Renal pelvis (tissue), 12 donors: ENCODE data around the gene UBE2C. TPM values are rescaled to one million over a fixed set of nuclear protein-coding genes. Genes with fewer than 3 reads are reported as not detected.
"Not testable (repeated sequence)": the region's sequence is repeated elsewhere in the genome, so short reads cannot be mapped to it uniquely, and the experiment has no call there.

Experiments used
- DNase-seq: peaks from one replicate; pipeline ENCODE4 v3.0.0-alpha.2; 2013
- long read RNA-seq, 16 experiments: transcript quantifications; one replicate each; lab custom pipeline, GENCODE V29; 2026
- polyA plus RNA-seq, 3 donors: library from polyadenylated mRNA; unstranded; fragments of 120-200 nt; gene quantifications; one replicate each; pipeline ENCODE4 v1.2.1, GENCODE V29; 2013; ENCODE audit not compliant: insufficient read length in 3 of 3

The UBE2C gene
- polyA plus RNA-seq = 10 to 100 TPM; 60.5 to 78.8 (median 73.0) TPM
- long read RNA-seq, donor 1, transcript UBE2C-204 (6 exons, 850 nt) = major isoform, 42 of 52 reads
- long read RNA-seq, donor 1, partial matches to known transcripts = 6 of 52 reads
- long read RNA-seq, donor 1, other reads (novel, unspliced or antisense) = 0 of 52 reads
- long read RNA-seq, donor 2, transcript UBE2C-204 (6 exons, 850 nt) = major isoform, 71 of 79 reads
- long read RNA-seq, donor 2, partial matches to known transcripts = 5 of 79 reads
- long read RNA-seq, donor 2, other reads (novel, unspliced or antisense) = 0 of 79 reads
- long read RNA-seq, donor 3, transcript UBE2C-204 (6 exons, 850 nt) = major isoform, 43 of 66 reads
- long read RNA-seq, donor 3, partial matches to known transcripts = 23 of 66 reads
- long read RNA-seq, donor 3, other reads (novel, unspliced or antisense) = 0 of 66 reads
- long read RNA-seq, donor 4, transcript UBE2C-204 (6 exons, 850 nt) = major isoform, 56 of 59 reads
- long read RNA-seq, donor 4, partial matches to known transcripts = 0 of 59 reads
- long read RNA-seq, donor 4, other reads (novel, unspliced or antisense) = 0 of 59 reads
- long read RNA-seq, donor 5, transcript UBE2C-204 (6 exons, 850 nt) = major isoform, 32 of 33 reads
- long read RNA-seq, donor 5, partial matches to known transcripts = 0 of 33 reads
- long read RNA-seq, donor 5, other reads (novel, unspliced or antisense) = 0 of 33 reads
- long read RNA-seq, donor 6, transcript UBE2C-204 (6 exons, 850 nt) = major isoform, 30 of 33 reads
- long read RNA-seq, donor 6, partial matches to known transcripts = 0 of 33 reads
- long read RNA-seq, donor 6, other reads (novel, unspliced or antisense) = 0 of 33 reads
- long read RNA-seq, donor 7, transcript UBE2C-204 (6 exons, 850 nt) = major isoform, 40 of 69 reads
- long read RNA-seq, donor 7, partial matches to known transcripts = 25 of 69 reads
- long read RNA-seq, donor 7, other reads (novel, unspliced or antisense) = 0 of 69 reads
- long read RNA-seq, donor 8, transcript UBE2C-204 (6 exons, 850 nt) = major isoform, 22 of 24 reads
- long read RNA-seq, donor 8, partial matches to known transcripts = 0 of 24 reads
- long read RNA-seq, donor 8, other reads (novel, unspliced or antisense) = 0 of 24 reads
- long read RNA-seq, donor 9, transcript UBE2C-204 (6 exons, 850 nt) = major isoform, 48 of 54 reads
- long read RNA-seq, donor 9, partial matches to known transcripts = 5 of 54 reads
- long read RNA-seq, donor 9, other reads (novel, unspliced or antisense) = 0 of 54 reads
- long read RNA-seq, donor 10, transcript UBE2C-204 (6 exons, 850 nt) = major isoform, 35 of 62 reads
- long read RNA-seq, donor 10, partial matches to known transcripts = 22 of 62 reads
- long read RNA-seq, donor 10, other reads (novel, unspliced or antisense) = 0 of 62 reads
- long read RNA-seq, donor 11, transcript UBE2C-204 (6 exons, 850 nt) = major isoform, 20 of 38 reads
- long read RNA-seq, donor 11, partial matches to known transcripts = 15 of 38 reads
- long read RNA-seq, donor 11, other reads (novel, unspliced or antisense) = 0 of 38 reads
- long read RNA-seq, donor 12, transcript UBE2C-204 (6 exons, 850 nt) = major isoform, 51 of 58 reads
- long read RNA-seq, donor 12, partial matches to known transcripts = 0 of 58 reads
- long read RNA-seq, donor 12, other reads (novel, unspliced or antisense) = 0 of 58 reads
- long read RNA-seq, donor 13, transcript UBE2C-204 (6 exons, 850 nt) = major isoform, 19 of 31 reads
- long read RNA-seq, donor 13, partial matches to known transcripts = 10 of 31 reads
- long read RNA-seq, donor 13, other reads (novel, unspliced or antisense) = 0 of 31 reads
- long read RNA-seq, donor 14, transcript UBE2C-204 (6 exons, 850 nt) = major isoform, 67 of 128 reads
- long read RNA-seq, donor 14, partial matches to known transcripts = 46 of 128 reads
- long read RNA-seq, donor 14, other reads (novel, unspliced or antisense) = 8 of 128 reads
- long read RNA-seq, donor 15, transcript UBE2C-204 (6 exons, 850 nt) = major isoform, 37 of 58 reads
- long read RNA-seq, donor 15, partial matches to known transcripts = 10 of 58 reads
- long read RNA-seq, donor 15, other reads (novel, unspliced or antisense) = 8 of 58 reads
- long read RNA-seq, donor 16, transcript UBE2C-204 (6 exons, 850 nt) = major isoform, 49 of 59 reads
- long read RNA-seq, donor 16, partial matches to known transcripts = 8 of 59 reads
- long read RNA-seq, donor 16, other reads (novel, unspliced or antisense) = 0 of 59 reads

DNA sequence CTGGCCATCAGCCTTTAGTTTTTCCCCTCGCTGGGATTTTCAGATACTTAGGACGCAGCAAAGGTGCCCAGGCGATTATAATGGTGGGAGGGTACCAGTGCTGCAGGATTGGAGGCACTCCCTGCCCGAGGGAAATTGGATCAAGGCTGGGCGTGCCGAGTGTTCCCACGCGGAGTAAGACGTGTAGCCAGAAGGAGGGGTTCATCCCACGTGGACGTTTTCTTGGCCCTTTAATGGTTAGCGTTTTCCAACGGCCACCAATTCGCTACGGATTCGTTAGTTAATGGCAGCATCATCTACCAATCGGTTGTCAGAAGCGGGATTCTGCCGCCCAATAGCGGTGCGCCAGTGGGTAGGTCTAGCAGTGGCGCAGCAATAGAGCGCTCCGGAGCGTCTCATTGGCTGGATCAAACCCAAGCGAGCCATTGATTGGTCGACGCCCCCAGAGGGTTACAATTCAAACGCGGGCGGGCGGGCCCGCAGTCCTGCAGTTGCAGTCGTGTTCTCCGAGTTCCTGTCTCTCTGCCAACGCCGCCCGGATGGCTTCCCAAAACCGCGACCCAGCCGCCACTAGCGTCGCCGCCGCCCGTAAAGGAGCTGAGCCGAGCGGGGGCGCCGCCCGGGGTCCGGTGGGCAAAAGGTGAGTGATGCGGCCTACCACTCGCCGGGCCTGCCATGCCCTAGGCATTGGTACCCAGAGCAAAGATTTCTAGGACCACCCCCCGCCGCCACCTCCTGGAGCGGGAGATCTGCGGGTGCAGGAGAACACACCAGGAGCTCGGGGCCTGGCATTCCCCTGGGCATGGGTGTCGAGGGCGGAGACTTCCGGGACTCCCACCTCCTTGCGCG, at the start of gene UBE2C:
Gene UBE2C, plus strand, starts transcription at position 488 of the 849 bp plus-strand sequence. Its CDS starts 52 bp downstream, at position 540.
- peak; percentile 99 for DNase-seq

GRCh38 chr20:45764618-45765282, 47.7 kb upstream of the UBE2C start:
- not testable (repeated sequence) for DNase-seq

DNA sequence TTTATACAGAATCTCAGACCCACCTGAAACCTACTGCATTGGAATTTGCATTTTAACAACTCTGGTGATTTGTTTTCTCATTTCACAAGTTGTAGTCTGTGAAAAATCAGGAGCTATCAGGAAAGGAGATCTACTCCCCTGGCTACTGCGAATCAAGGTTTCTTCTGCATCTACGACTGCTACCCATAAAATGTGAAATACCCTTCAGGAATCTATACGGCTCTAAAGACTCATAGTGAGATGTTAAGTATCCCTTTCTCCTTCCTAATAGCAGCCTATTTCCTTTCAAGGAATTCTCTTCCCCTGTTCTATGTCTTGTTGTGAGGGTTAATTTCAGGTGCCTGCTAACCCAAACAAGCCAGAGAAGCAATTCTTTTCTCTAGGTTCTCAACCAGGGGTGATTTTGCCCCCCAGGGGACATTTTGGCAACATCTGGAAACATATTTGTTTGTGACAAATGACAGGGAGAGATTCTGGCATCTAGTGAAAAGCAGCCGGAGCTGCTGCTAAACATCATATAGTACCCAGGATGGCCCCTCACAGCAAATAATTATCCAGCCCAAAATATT, 47.1 kb upstream of the UBE2C start:
- DNase-seq = no peak

DNA sequence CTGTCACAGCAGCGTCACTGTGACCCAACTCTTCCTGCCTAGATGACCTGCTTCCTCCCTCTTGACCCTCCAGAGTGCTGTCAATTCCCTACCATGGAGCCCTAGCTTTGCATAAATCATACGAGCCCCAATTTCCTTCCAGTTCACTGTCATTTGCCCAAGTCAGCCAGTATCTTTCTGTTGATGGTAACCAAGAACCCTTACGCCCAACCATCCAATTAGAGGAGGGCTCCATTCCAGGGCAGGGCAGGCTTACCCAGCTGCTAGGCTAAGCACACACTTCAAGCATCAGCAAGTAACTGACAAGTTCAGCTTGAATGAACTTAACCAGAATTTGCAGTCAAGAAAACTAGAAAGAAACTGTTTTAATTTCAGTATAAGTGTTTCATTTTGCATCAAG, 46.5 kb upstream of the UBE2C start:
- DNase-seq = no peak

DNA sequence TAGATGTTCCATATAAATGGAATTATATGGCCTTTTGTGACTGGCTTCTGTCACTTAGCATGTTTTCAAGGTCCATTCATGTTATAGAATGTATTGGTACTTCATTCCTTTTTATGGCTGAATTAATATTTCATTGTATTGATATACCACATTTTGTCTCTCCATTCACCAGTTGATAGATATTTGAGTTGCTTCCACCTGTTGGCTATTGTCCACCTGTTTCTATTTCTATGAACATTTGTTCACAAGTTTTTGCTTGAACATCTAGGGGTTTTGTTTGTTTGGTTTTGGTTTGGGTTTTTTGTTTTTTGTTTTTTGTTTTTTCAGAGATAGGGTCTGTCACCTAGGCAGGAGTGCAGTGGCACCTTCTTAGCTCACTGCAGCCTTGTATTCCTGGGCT, 44.0 kb upstream of the UBE2C start:
- no peak for DNase-seq

- peak; percentile 80 for DNase-seq
Observed at GRCh38 chr20:45771182-45771759, 41.2 kb upstream of the UBE2C start.

- DNase-seq = no peak
Observed at GRCh38 chr20:45772693-45773092, 39.8 kb upstream of the UBE2C start.

- no peak for DNase-seq
Observed at GRCh38 chr20:45774945-45775344, 37.5 kb upstream of the UBE2C start.

DNA sequence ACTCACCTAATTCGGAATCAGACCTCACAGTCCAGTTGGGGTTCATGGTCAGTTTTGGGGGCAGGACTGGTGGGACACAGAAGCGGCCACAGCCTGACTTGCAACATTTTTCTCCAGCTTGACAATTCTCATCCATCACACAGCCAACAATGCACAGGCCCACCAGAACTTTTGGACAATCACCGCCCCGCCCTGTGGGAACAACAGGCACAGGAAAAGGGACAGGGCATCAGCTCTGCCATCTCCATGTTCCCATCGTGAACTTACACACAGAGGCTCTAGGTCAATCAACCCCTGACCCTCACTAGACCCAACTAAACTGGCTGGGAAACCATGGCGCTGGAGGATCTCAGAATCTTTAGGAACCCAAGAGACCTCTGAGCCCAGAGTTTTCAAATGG, 37.0 kb upstream of the UBE2C start:
- DNase-seq = no peak

- DNase-seq = no peak
Observed at GRCh38 chr20:45776931-45777330, 35.5 kb upstream of the UBE2C start.

DNA sequence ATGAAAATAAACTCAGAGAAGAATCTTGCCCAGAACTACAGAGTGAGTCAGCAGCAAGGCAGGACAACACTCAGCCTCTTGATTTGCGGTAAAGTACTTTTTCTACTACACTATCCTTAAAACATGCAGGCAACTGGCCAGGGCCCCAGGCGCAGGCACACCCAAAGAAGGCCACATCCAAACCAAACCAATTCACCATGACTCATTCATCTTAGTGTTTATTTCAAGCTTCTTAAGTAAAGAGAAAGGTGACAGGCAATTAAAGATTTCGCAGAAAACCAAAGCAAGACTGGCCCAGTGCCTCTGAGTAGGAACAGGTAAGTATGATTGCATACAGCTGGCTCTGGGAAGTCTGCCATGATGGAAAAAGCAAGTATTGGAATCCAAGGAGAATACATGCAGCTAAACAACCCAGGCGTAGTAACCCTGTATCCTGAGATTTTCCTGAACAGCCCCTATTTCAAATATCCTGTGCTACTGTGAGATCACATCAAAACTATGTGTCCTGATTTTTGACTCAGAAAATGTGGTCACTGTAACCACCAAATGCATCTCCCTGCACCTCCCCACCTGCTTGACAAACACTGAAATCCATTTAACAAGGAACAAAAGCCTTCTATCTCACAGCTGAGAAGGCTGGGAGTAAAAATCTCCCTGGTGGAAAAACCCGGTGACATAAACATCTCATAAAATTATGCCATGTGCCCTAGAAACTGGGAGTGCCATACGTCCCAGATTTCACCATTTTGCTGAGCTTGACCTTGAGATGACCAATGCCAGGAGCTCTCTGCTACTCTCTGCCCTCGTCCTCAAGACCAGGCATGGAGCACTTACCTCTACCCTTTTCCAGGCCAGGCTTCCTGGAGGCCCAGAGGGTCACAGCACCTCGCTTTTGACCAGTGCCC, 33.2 kb upstream of the UBE2C start:
- DNase-seq = peak; percentile 21

GRCh38 chr20:45780159-45780558, 32.3 kb upstream of the UBE2C start:
- DNase-seq = no peak

- no peak for DNase-seq
Observed at GRCh38 chr20:45781391-45781931, 31.0 kb upstream of the UBE2C start.

- DNase-seq = no peak
Observed at GRCh38 chr20:45782890-45783289, 29.6 kb upstream of the UBE2C start.

DNA sequence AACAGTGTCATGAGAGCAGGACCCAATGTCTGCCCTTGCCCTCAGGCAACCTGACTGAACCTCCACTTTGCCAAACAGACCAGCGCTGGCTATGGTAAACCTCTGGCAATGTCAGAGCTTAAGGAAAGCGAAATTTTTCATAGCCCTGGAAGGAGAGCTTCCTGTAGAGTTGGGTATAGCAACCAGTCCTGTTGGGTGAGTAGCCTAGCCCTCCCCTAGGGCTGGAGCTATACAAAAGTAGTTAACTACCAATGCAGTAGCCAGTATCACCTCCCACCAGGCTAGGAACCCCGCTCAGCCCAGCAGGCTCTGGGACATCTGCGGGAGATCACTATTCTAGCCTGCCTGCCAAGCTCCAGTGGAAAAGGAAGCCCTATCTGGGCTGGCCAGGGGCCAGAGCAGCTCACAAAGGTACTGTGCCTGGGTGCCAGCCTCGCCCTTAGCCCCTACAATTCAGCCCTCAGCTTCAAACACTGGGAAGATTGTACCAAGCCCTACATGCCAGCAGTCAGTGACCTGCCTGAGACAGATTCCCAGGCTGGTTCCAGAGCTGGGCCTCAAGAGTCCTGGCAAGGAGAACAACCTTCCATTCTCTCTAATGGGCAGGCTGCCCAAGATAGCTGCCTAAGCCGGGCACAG, 28.7 kb upstream of the UBE2C start:
- no peak for DNase-seq

DNA sequence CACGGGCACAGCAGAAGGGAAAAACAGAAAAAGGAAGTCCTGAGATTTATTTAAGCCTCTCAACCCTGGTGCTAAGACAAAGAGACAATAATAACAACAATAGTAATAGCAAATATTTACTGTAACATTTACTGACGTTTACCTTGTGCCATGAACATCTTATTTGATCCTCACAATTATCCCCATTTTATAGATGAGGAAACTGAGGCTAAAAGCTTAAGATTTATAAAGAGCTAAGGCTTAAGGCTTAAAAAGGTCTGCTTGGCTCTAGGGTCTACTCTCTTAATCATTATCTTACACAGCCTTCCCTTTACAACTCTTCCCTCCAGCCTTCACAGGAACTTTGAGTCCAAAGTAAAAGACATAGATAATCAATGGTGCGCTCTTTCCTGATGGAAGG, 24.1 kb upstream of the UBE2C start:
- no peak for DNase-seq
